Measurements from ENCODE around the gene SLC7A1.

SLC7A1 gene

GRCh38 chr13:29539856-29540255, 55.6 kb downstream of the SLC7A1 start:
- Histone ChIP-seq H3K9me3 (ENCODE audit: control insufficient read depth in 1 of 2, low read length in 2 of 2) (no peaks in the 10 kb centered on the region), H3K4me1 (ENCODE audit: control insufficient read depth in 1 of 2, insufficient read depth in 2 of 2, low read length in 2 of 2) (peaks cover 12 to 19% of the 10 kb centered on the region in 2 donors), H3K4me3 (ENCODE audit: low read depth in 1 of 2, low read length in 2 of 2) (no peak overlapping the region), H3K27me3 (ENCODE audit: low read depth, low read length) (no peaks in the 10 kb centered on the region), H3K36me3 (ENCODE audit: control insufficient read depth in 1 of 2, insufficient read depth in 2 of 2, low read length in 2 of 2) (peaks cover 0 to 5% of the 10 kb centered on the region in 2 donors), H3K27ac (ENCODE audit: low read length) (no peak overlapping the region)

- peaks cover 12 to 19% of the 10 kb centered on the region in 2 donors for H3K4me1 ChIP-seq (ENCODE audit: control insufficient read depth in 1 of 2, insufficient read depth in 2 of 2, low read length in 2 of 2)
- peak overlapping the region; percentile 48 for H3K27ac ChIP-seq (ENCODE audit: low read length)
- no peaks in the 10 kb centered on the region for H3K9me3 ChIP-seq (ENCODE audit: control insufficient read depth in 1 of 2, low read length in 2 of 2)
- H3K4me3 ChIP-seq (ENCODE audit: low read depth in 1 of 2, low read length in 2 of 2) = no peak overlapping the region
- no peaks in the 10 kb centered on the region for H3K27me3 ChIP-seq (ENCODE audit: low read depth, low read length)
- H3K36me3 ChIP-seq (ENCODE audit: control insufficient read depth in 1 of 2, insufficient read depth in 2 of 2, low read length in 2 of 2) = peaks cover 0 to 5% of the 10 kb centered on the region in 2 donors
These were observed 56.8 kb downstream of the SLC7A1 start for GRCh38 chr13:29538652-29539040.

DNA sequence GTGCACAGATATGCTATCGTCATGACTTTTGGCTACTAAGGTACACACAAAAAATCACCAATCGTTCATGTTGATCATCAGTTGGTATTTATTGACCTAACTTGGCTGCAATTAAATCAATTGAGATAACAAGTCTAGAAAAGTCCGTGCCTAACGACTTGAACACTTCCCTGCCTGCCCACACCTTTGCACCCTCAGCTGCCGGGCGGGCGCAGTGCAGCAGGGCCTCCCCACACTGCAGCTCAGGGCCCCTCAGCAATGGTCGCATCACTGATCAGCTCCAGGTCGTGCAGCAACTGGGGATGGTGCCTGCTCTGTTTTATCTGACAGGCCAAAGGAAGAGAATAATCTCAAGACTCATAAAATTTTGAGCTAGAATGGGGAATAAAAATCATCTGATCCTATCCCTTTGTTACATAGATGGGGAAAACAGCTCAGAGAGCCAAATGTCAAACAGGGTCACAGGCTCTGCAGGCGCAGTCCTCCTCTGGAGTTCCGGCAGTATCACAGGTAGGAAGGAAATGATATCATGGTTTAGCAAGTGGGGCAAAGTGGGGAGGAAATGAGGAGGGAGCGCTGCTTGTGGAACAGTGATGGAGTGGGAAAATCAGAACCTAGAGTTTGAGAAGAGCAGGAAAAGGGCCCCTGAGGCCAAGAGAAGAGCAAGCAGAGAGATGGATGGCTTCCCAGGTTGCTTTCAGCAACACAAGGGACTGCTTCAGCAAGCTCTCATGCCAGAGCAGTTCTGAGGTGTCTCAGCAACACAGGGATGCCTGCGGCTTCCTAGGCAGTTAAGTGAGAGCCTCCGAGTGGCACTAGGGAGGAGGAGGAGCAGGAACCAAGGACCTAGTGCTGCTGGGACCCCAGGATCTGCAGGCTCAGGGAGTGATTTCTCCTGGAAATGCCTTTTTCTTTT, 57.5 kb downstream of the SLC7A1 start:
- no peaks in the 10 kb centered on the region for H3K27me3 ChIP-seq (ENCODE audit: low read depth, low read length)
- H3K36me3 ChIP-seq (ENCODE audit: control insufficient read depth in 1 of 2, insufficient read depth in 2 of 2, low read length in 2 of 2) = peaks cover under 1 to 5% of the 10 kb centered on the region in 2 donors
- H3K9me3 ChIP-seq (ENCODE audit: control insufficient read depth in 1 of 2, low read length in 2 of 2) = no peaks in the 10 kb centered on the region
- H3K27ac ChIP-seq (ENCODE audit: low read length) = no peak overlapping the region
- H3K4me3 ChIP-seq (ENCODE audit: low read depth in 1 of 2, low read length in 2 of 2) = no peak overlapping the region
- H3K4me1 ChIP-seq (ENCODE audit: control insufficient read depth in 1 of 2, insufficient read depth in 2 of 2, low read length in 2 of 2) = peaks cover 12 to 19% of the 10 kb centered on the region in 2 donors

- no peaks in the 10 kb centered on the region for H3K9me3 ChIP-seq (ENCODE audit: control insufficient read depth in 1 of 2, low read length in 2 of 2)
- H3K27ac ChIP-seq (ENCODE audit: low read length) = no peak overlapping the region
- no peak overlapping the region for H3K4me3 ChIP-seq (ENCODE audit: low read depth in 1 of 2, low read length in 2 of 2)
- peaks cover 5 to 11% of the 10 kb centered on the region in 2 donors for H3K36me3 ChIP-seq (ENCODE audit: control insufficient read depth in 1 of 2, insufficient read depth in 2 of 2, low read length in 2 of 2)
- H3K27me3 ChIP-seq (ENCODE audit: low read depth, low read length) = no peaks in the 10 kb centered on the region
- H3K4me1 ChIP-seq (ENCODE audit: control insufficient read depth in 1 of 2, insufficient read depth in 2 of 2, low read length in 2 of 2) = peaks cover 12 to 19% of the 10 kb centered on the region in 2 donors
These were observed 58.6 kb downstream of the SLC7A1 start for GRCh38 chr13:29536853-29537252.

GRCh38 chr13:29535663-29536655, 59.5 kb downstream of the SLC7A1 start:
- no peak overlapping the region for H3K27ac ChIP-seq (ENCODE audit: low read length)
- H3K27me3 ChIP-seq (ENCODE audit: low read depth, low read length) = no peaks in the 10 kb centered on the region
- H3K36me3 ChIP-seq (ENCODE audit: control insufficient read depth in 1 of 2, insufficient read depth in 2 of 2, low read length in 2 of 2) = peaks cover 5 to 12% of the 10 kb centered on the region in 2 donors
- H3K9me3 ChIP-seq (ENCODE audit: control insufficient read depth in 1 of 2, low read length in 2 of 2) = no peaks in the 10 kb centered on the region
- no peak overlapping the region for H3K4me3 ChIP-seq (ENCODE audit: low read depth in 1 of 2, low read length in 2 of 2)
- peaks cover 12 to 22% of the 10 kb centered on the region in 2 donors for H3K4me1 ChIP-seq (ENCODE audit: control insufficient read depth in 1 of 2, insufficient read depth in 2 of 2, low read length in 2 of 2)

GRCh38 chr13:29534083-29534482, 61.4 kb downstream of the SLC7A1 start:
- peaks cover 20 to 23% of the 10 kb centered on the region in 2 donors for H3K36me3 ChIP-seq (ENCODE audit: control insufficient read depth in 1 of 2, insufficient read depth in 2 of 2, low read length in 2 of 2)
- H3K27ac ChIP-seq (ENCODE audit: low read length) = no peak overlapping the region
- H3K9me3 ChIP-seq (ENCODE audit: control insufficient read depth in 1 of 2, low read length in 2 of 2) = no peaks in the 10 kb centered on the region
- H3K27me3 ChIP-seq (ENCODE audit: low read depth, low read length) = no peaks in the 10 kb centered on the region
- no peak overlapping the region for H3K4me3 ChIP-seq (ENCODE audit: low read depth in 1 of 2, low read length in 2 of 2)
- peaks cover 12 to 19% of the 10 kb centered on the region in 2 donors for H3K4me1 ChIP-seq (ENCODE audit: control insufficient read depth in 1 of 2, insufficient read depth in 2 of 2, low read length in 2 of 2)

- H3K27ac ChIP-seq (ENCODE audit: low read length) = no peak overlapping the region
- no peaks in the 10 kb centered on the region for H3K9me3 ChIP-seq (ENCODE audit: control insufficient read depth in 1 of 2, low read length in 2 of 2)
- H3K27me3 ChIP-seq (ENCODE audit: low read depth, low read length) = no peaks in the 10 kb centered on the region
- H3K36me3 ChIP-seq (ENCODE audit: control insufficient read depth in 1 of 2, insufficient read depth in 2 of 2, low read length in 2 of 2) = peaks cover 30 to 31% of the 10 kb centered on the region in 2 donors
- H3K4me3 ChIP-seq (ENCODE audit: low read depth in 1 of 2, low read length in 2 of 2) = no peak overlapping the region
- H3K4me1 ChIP-seq (ENCODE audit: control insufficient read depth in 1 of 2, insufficient read depth in 2 of 2, low read length in 2 of 2) = peaks cover under 1 to 6% of the 10 kb centered on the region in 2 donors
These were observed 62.7 kb downstream of the SLC7A1 start for GRCh38 chr13:29532821-29533220.

DNA sequence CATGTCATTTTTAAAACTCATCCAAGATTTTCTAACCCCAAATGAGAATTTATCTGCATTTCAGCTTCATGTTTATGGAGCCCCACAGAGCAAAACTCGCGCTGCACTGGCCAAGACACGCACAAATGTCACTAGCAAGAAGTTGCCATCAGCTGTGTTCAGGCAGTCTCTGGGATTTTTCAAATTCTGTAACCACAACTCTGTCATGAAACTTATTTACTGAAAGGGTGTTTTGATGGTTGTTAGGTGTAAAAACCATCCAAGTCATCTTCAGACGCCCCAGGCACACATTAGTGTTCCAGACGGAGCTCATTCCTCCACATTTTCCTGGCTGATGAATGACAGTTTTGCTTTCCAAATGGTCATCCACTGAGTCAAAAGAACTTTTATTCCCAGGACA, 63.4 kb downstream of the SLC7A1 start:
- H3K4me1 ChIP-seq (ENCODE audit: control insufficient read depth in 1 of 2, insufficient read depth in 2 of 2, low read length in 2 of 2) = peaks cover 0 to 4% of the 10 kb centered on the region in 2 donors
- peaks cover 36 to 37% of the 10 kb centered on the region in 2 donors for H3K36me3 ChIP-seq (ENCODE audit: control insufficient read depth in 1 of 2, insufficient read depth in 2 of 2, low read length in 2 of 2)
- H3K27ac ChIP-seq (ENCODE audit: low read length) = no peak overlapping the region
- no peaks in the 10 kb centered on the region for H3K27me3 ChIP-seq (ENCODE audit: low read depth, low read length)
- no peaks in the 10 kb centered on the region for H3K9me3 ChIP-seq (ENCODE audit: control insufficient read depth in 1 of 2, low read length in 2 of 2)
- no peak overlapping the region for H3K4me3 ChIP-seq (ENCODE audit: low read depth in 1 of 2, low read length in 2 of 2)

GRCh38 chr13:29530901-29531300, 64.6 kb downstream of the SLC7A1 start:
- Histone ChIP-seq H3K36me3 (ENCODE audit: control insufficient read depth in 1 of 2, insufficient read depth in 2 of 2, low read length in 2 of 2) (peaks cover 35 to 37% of the 10 kb centered on the region in 2 donors), H3K27me3 (ENCODE audit: low read depth, low read length) (no peaks in the 10 kb centered on the region), H3K9me3 (ENCODE audit: control insufficient read depth in 1 of 2, low read length in 2 of 2) (no peaks in the 10 kb centered on the region), H3K27ac (ENCODE audit: low read length) (no peak overlapping the region), H3K4me3 (ENCODE audit: low read depth in 1 of 2, low read length in 2 of 2) (no peak overlapping the region), H3K4me1 (ENCODE audit: control insufficient read depth in 1 of 2, insufficient read depth in 2 of 2, low read length in 2 of 2) (peaks cover 0 to 4% of the 10 kb centered on the region in 2 donors)

DNA sequence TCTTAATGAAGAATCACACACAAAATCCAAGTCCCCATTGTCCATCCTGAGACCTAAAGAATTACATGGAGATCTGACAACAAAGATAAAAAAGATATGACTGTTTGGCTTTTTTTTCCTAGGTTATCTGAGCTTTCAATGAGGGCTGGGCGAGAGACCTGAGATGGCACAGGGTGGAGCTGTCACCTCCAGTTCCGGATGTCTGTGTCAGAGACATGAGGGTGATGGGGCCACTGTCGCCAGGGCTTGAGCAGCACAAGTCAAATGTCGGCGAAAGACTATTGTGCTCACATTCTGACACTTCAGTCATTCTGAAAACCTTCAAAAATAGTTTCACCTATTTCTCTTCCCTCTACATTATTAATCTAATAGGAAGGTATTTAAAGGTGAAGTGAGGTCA, 65.7 kb downstream of the SLC7A1 start:
- Histone ChIP-seq H3K36me3 (ENCODE audit: control insufficient read depth in 1 of 2, insufficient read depth in 2 of 2, low read length in 2 of 2) (peaks cover 31 to 37% of the 10 kb centered on the region in 2 donors), H3K9me3 (ENCODE audit: control insufficient read depth in 1 of 2, low read length in 2 of 2) (no peaks in the 10 kb centered on the region), H3K27me3 (ENCODE audit: low read depth, low read length) (no peaks in the 10 kb centered on the region), H3K4me3 (ENCODE audit: low read depth in 1 of 2, low read length in 2 of 2) (no peak overlapping the region), H3K4me1 (ENCODE audit: control insufficient read depth in 1 of 2, insufficient read depth in 2 of 2, low read length in 2 of 2) (peaks cover 0 to 4% of the 10 kb centered on the region in 2 donors), H3K27ac (ENCODE audit: low read length) (no peak overlapping the region)

DNA sequence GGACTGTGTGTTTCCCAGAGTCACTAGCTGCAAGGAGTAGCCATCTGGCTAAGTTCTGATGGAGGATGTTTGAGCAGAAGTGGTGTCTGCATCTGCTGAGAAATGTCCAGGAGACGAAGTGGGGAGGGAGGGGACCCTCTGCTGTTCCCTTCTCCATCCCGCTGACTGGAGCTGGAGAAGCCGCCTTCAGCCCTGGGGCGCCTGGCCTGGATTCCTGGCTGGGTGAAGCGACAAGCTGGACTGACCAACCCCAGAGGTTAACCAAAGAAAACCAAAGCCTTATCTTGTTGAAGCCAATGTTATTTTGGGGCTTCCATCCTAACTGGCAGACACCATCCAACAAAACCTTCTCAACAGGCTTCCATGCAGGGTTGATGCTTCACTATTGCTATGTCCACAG, 67.6 kb downstream of the SLC7A1 start:
- Histone ChIP-seq H3K27me3 (ENCODE audit: low read depth, low read length) (no peaks in the 10 kb centered on the region), H3K9me3 (ENCODE audit: control insufficient read depth in 1 of 2, low read length in 2 of 2) (no peaks in the 10 kb centered on the region), H3K27ac (ENCODE audit: low read length) (no peak overlapping the region), H3K4me1 (ENCODE audit: control insufficient read depth in 1 of 2, insufficient read depth in 2 of 2, low read length in 2 of 2) (peaks cover 0 to 4% of the 10 kb centered on the region in 2 donors), H3K36me3 (ENCODE audit: control insufficient read depth in 1 of 2, insufficient read depth in 2 of 2, low read length in 2 of 2) (peaks cover 43 to 46% of the 10 kb centered on the region in 2 donors), H3K4me3 (ENCODE audit: low read depth in 1 of 2, low read length in 2 of 2) (no peak overlapping the region)

Data from muscle layer of duodenum (tissue), 2 donors.